HL-60 (cell line): ENCODE data around the gene CETN3.

ENCODE experiments used
- POLR2AphosphoS5 ChIP-seq: IDR thresholded peaks from 2 replicates; pipeline ENCODE4 v1.6.1; 2012; ENCODE audit warnings: low read depth
- TF ChIP-seq, protein P1 (sequence below): IDR thresholded peaks from one replicate; pipeline ENCODE4 v1.5.1; 2011; ENCODE audit warnings: low read length, control low read depth, inconsistent platforms; ENCODE audit not compliant: insufficient read depth
- TF ChIP-seq, protein P2 (sequence below): IDR thresholded peaks from 2 replicates; pipeline ENCODE4 v1.6.1; 2012; ENCODE audit warnings: low read depth; ENCODE audit not compliant: insufficient replicate concordance

DNA sequence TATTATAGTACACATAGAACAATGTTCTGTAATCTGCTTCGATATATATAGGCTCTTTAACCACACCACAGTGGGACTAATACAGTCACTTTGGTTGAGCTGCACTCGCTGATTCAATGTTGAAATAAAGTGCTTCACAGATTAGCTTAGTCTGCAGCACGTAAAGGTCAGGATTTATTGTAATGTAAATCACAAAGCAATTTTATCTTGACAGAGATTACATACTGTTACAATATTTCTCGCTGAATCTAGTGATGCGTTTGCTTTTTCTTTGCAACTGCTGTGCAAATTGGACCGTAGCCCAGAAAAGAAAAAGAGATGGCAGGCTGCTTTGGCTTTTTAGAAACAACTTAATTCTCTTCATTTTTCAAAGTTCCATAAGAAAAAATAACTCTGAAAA, 52.9 kb downstream of the CETN3 start:
- TF ChIP-seq POLR2AphosphoS5: no peak
- TF ChIP-seq, protein P1, sequence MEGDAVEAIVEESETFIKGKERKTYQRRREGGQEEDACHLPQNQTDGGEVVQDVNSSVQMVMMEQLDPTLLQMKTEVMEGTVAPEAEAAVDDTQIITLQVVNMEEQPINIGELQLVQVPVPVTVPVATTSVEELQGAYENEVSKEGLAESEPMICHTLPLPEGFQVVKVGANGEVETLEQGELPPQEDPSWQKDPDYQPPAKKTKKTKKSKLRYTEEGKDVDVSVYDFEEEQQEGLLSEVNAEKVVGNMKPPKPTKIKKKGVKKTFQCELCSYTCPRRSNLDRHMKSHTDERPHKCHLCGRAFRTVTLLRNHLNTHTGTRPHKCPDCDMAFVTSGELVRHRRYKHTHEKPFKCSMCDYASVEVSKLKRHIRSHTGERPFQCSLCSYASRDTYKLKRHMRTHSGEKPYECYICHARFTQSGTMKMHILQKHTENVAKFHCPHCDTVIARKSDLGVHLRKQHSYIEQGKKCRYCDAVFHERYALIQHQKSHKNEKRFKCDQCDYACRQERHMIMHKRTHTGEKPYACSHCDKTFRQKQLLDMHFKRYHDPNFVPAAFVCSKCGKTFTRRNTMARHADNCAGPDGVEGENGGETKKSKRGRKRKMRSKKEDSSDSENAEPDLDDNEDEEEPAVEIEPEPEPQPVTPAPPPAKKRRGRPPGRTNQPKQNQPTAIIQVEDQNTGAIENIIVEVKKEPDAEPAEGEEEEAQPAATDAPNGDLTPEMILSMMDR: no peak
- TF ChIP-seq, protein P2, sequence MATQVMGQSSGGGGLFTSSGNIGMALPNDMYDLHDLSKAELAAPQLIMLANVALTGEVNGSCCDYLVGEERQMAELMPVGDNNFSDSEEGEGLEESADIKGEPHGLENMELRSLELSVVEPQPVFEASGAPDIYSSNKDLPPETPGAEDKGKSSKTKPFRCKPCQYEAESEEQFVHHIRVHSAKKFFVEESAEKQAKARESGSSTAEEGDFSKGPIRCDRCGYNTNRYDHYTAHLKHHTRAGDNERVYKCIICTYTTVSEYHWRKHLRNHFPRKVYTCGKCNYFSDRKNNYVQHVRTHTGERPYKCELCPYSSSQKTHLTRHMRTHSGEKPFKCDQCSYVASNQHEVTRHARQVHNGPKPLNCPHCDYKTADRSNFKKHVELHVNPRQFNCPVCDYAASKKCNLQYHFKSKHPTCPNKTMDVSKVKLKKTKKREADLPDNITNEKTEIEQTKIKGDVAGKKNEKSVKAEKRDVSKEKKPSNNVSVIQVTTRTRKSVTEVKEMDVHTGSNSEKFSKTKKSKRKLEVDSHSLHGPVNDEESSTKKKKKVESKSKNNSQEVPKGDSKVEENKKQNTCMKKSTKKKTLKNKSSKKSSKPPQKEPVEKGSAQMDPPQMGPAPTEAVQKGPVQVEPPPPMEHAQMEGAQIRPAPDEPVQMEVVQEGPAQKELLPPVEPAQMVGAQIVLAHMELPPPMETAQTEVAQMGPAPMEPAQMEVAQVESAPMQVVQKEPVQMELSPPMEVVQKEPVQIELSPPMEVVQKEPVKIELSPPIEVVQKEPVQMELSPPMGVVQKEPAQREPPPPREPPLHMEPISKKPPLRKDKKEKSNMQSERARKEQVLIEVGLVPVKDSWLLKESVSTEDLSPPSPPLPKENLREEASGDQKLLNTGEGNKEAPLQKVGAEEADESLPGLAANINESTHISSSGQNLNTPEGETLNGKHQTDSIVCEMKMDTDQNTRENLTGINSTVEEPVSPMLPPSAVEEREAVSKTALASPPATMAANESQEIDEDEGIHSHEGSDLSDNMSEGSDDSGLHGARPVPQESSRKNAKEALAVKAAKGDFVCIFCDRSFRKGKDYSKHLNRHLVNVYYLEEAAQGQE: no peak
